ENCODE measurements around the gene TFRC. TPM values are rescaled to one million over a fixed set of nuclear protein-coding genes. Genes with fewer than 3 reads are reported as not detected.

Gene TFRC
- total and polyA plus RNA-seq, 2 experiments from 2014 or later = 136 to 278 TPM

GRCh38 chr3:196124608-196125007 is 42.7 kb upstream of the TFRC start:
- no peak overlapping the region for H2AFZ ChIP-seq
- H3K36me3 ChIP-seq (replicated peaks; ENCODE audit: insufficient read depth, low read depth) = no peaks in the 10 kb centered on the region
- no peak overlapping the region for H3K27ac ChIP-seq
- no peaks in the 10 kb centered on the region for H3K9me2 ChIP-seq (replicated peaks; ENCODE audit: insufficient read depth)
- H3K4me2 ChIP-seq = no peak overlapping the region
- H3K27me3 ChIP-seq = no peaks in the 10 kb centered on the region
- no peaks in the 10 kb centered on the region for H3K9me3 ChIP-seq (ENCODE audit: low read depth)
- H3K4me3 ChIP-seq = no peak overlapping the region
- peaks cover 18% of the 10 kb centered on the region for H3K4me1 ChIP-seq (ENCODE audit: insufficient read depth)
- H4K20me1 ChIP-seq (ENCODE audit: insufficient read depth, poor library complexity, severe bottlenecking) = no peaks in the 10 kb centered on the region
- TF ChIP-seq EZH2 (IDR thresholded peaks at IDR 0.05; ENCODE audit: borderline replicate concordance) (no peak), CTCF (IDR thresholded peaks at IDR 0.05; ENCODE audit: poor library complexity) (no peak), EZH2phosphoT487 (IDR thresholded peaks at IDR 0.05; ENCODE audit: low read depth, severe bottlenecking, unreplicated experiment) (no peak)
- DNase-seq (ENCODE audit: low spot score) = no peak
- no peaks in the 10 kb centered on the region for H3K79me2 ChIP-seq
- WGBS (ENCODE audit: low lambda C conversion rate, missing lambda C conversion rate) = 99% methylated on average over 5 of the region's 5 CpGs

GRCh38 chr3:196122688-196123046 is 40.8 kb upstream of the TFRC start:
- DNase-seq (ENCODE audit: low spot score) = no peak
- peak overlapping the region; percentile 80 for H3K27ac ChIP-seq
- H3K27me3 ChIP-seq = no peaks in the 10 kb centered on the region
- H4K20me1 ChIP-seq (ENCODE audit: insufficient read depth, poor library complexity, severe bottlenecking) = no peaks in the 10 kb centered on the region
- no peak overlapping the region for H3K4me2 ChIP-seq
- TF ChIP-seq CTCF (IDR thresholded peaks at IDR 0.05; ENCODE audit: poor library complexity) (no peak), EZH2phosphoT487 (IDR thresholded peaks at IDR 0.05; ENCODE audit: low read depth, severe bottlenecking, unreplicated experiment) (no peak), EZH2 (IDR thresholded peaks at IDR 0.05; ENCODE audit: borderline replicate concordance) (no peak)
- H3K9me2 ChIP-seq (replicated peaks; ENCODE audit: insufficient read depth) = no peaks in the 10 kb centered on the region
- no peak overlapping the region for H3K4me3 ChIP-seq
- no peaks in the 10 kb centered on the region for H3K36me3 ChIP-seq (replicated peaks; ENCODE audit: insufficient read depth, low read depth)
- 90% methylated on average over 8 of the region's 8 CpGs for WGBS (ENCODE audit: low lambda C conversion rate, missing lambda C conversion rate)
- H3K4me1 ChIP-seq (ENCODE audit: insufficient read depth) = peaks cover 15% of the 10 kb centered on the region
- no peaks in the 10 kb centered on the region for H3K9me3 ChIP-seq (ENCODE audit: low read depth)
- H2AFZ ChIP-seq = no peak overlapping the region
- no peaks in the 10 kb centered on the region for H3K79me2 ChIP-seq

GRCh38 chr3:196122021-196122687 is 40.3 kb upstream of the TFRC start:
- Histone ChIP-seq H3K36me3 (replicated peaks; ENCODE audit: insufficient read depth, low read depth) (no peaks in the 10 kb centered on the region), H3K4me1 (ENCODE audit: insufficient read depth) (peaks cover 10% of the 10 kb centered on the region), H3K27ac (peak overlapping the region; percentile 80), H2AFZ (no peak overlapping the region), H3K4me3 (no peak overlapping the region), H3K9me2 (replicated peaks; ENCODE audit: insufficient read depth) (no peaks in the 10 kb centered on the region), H3K9me3 (ENCODE audit: low read depth) (no peaks in the 10 kb centered on the region), H4K20me1 (ENCODE audit: insufficient read depth, poor library complexity, severe bottlenecking) (no peaks in the 10 kb centered on the region), H3K4me2 (peak overlapping the region; percentile 5), H3K27me3 (no peaks in the 10 kb centered on the region), H3K79me2 (no peaks in the 10 kb centered on the region)
- TF ChIP-seq EZH2 (IDR thresholded peaks at IDR 0.05; ENCODE audit: borderline replicate concordance) = no peak
- no peak for TF ChIP-seq CTCF (IDR thresholded peaks at IDR 0.05; ENCODE audit: poor library complexity)
- TF ChIP-seq EZH2phosphoT487 (IDR thresholded peaks at IDR 0.05; ENCODE audit: low read depth, severe bottlenecking, unreplicated experiment) = no peak
- 58% methylated on average over 16 of the region's 16 CpGs for WGBS (ENCODE audit: low lambda C conversion rate, missing lambda C conversion rate)
- peak; percentile 44 for DNase-seq (ENCODE audit: low spot score)

Measured in hepatocyte (in vitro differentiated cells).